ENCODE measurements around the gene SPRY2.

Gene SPRY2

GRCh38 chr13:80338781-80339562, 2.0 kb downstream of the SPRY2 start (continued):
- TF ChIP-seq ZNF513 (tag by site-specific recombination; IDR thresholded peaks at IDR 0.05) (no peak), ZNF280D (tag by site-specific recombination; IDR thresholded peaks at IDR 0.05) (no peak), ZNF157 (tag by site-specific recombination; IDR thresholded peaks at IDR 0.05) (no peak), ZNF529 (tag by site-specific recombination; IDR thresholded peaks at IDR 0.05; ENCODE audit: insufficient replicate concordance) (no peak), ZNF155 (tag by site-specific recombination; IDR thresholded peaks at IDR 0.05) (no peak), GLI2 (tag by site-specific recombination; IDR thresholded peaks at IDR 0.05; ENCODE audit: borderline replicate concordance, low read depth) (no peak), ZNF596 (tag by site-specific recombination; IDR thresholded peaks at IDR 0.05) (no peak), ZBTB20 (tag by site-specific recombination; IDR thresholded peaks at IDR 0.05) (peak; percentile 74), ZNF837 (tag by site-specific recombination; IDR thresholded peaks at IDR 0.05) (no peak), HOXC10 (CRISPR knock-in tag; IDR thresholded peaks at IDR 0.05) (no peak), ZNF133 (tag by site-specific recombination; IDR thresholded peaks at IDR 0.05) (no peak), ZFHX2 (tag by site-specific recombination; conservative IDR thresholded peaks at IDR 0.05) (peak; percentile 98), ELK4 (IDR thresholded peaks at IDR 0.05; ENCODE audit: borderline replicate concordance, low read depth, low read length) (no peak; the same call in 1 of the 2 replicates), SP7 (tag by site-specific recombination; IDR thresholded peaks at IDR 0.05) (no peak; the same call in 1 of the 2 replicates), GLIS2 (tag by site-specific recombination; IDR thresholded peaks at IDR 0.05) (peak; percentile 97)

- Histone ChIP-seq H3K27ac (ENCODE audit: extremely low read depth, low read depth, low read length) (no peak overlapping the region), H3K4me1 (ENCODE audit: control insufficient read depth, insufficient read depth, low read length) (no peaks in the 10 kb centered on the region), H3K9me3 (ENCODE audit: control insufficient read depth, insufficient read depth, low read depth, low read length) (no peaks in the 10 kb centered on the region), H3K36me3 (ENCODE audit: control insufficient read depth in 2 of 2, insufficient read depth in 1 of 2, low read length in 2 of 2) (peaks cover 0 to 31% of the 10 kb centered on the region in 2 experiments; a peak in 2 of 3 replicates), H3K4me3 (ENCODE audit: low read depth, low read length) (peak overlapping the region; percentile 98)
- ChIA-PET CTCF (no interaction called here), POLR2A (interaction anchor here (0.5 kb wide), 1 partner anchor 261 kb away, joined by 3 read pairs; no protein-coding TSS in a partner anchor)
- TF ChIP-seq ZFHX2 (tag by site-specific recombination; conservative IDR thresholded peaks at IDR 0.05) (peak; percentile 81), ZNF221 (tag by site-specific recombination; IDR thresholded peaks at IDR 0.05; ENCODE audit: borderline replicate concordance) (no peak), ZNF514 (tag by site-specific recombination; IDR thresholded peaks at IDR 0.05) (no peak), ZNF354C (tag by site-specific recombination; IDR thresholded peaks at IDR 0.05; ENCODE audit: borderline replicate concordance, low read depth) (no peak), ZEB2 (tag by site-specific recombination; IDR thresholded peaks at IDR 0.05) (no peak), GLI4 (tag by site-specific recombination; IDR thresholded peaks at IDR 0.05) (no peak), PRDM4 (tag by site-specific recombination; IDR thresholded peaks at IDR 0.05) (no peak), ZNF138 (tag by site-specific recombination; IDR thresholded peaks at IDR 0.05; ENCODE audit: borderline replicate concordance) (no peak), ZNF48 (tag by site-specific recombination; IDR thresholded peaks at IDR 0.05) (no peak), ZNF274 (IDR thresholded peaks at IDR 0.05; ENCODE audit: low read length) (no peak), ZNF274 (tag by site-specific recombination; IDR thresholded peaks at IDR 0.05; ENCODE audit: borderline replicate concordance) (no peak)
Observed at GRCh38 chr13:80337288-80338081, 3.4 kb downstream of the SPRY2 start.
